ENCODE results near the gene NIPSNAP3A.

GRCh38 chr9:104747245-104747564, 278 bp upstream of the NIPSNAP3A start:
- TF ChIP-seq POLR2A (IDR thresholded peaks at IDR 0.05) = no peak
- TF ChIP-seq POLR2AphosphoS5 (IDR thresholded peaks at IDR 0.05) = no peak
- TF ChIP-seq, protein P1, sequence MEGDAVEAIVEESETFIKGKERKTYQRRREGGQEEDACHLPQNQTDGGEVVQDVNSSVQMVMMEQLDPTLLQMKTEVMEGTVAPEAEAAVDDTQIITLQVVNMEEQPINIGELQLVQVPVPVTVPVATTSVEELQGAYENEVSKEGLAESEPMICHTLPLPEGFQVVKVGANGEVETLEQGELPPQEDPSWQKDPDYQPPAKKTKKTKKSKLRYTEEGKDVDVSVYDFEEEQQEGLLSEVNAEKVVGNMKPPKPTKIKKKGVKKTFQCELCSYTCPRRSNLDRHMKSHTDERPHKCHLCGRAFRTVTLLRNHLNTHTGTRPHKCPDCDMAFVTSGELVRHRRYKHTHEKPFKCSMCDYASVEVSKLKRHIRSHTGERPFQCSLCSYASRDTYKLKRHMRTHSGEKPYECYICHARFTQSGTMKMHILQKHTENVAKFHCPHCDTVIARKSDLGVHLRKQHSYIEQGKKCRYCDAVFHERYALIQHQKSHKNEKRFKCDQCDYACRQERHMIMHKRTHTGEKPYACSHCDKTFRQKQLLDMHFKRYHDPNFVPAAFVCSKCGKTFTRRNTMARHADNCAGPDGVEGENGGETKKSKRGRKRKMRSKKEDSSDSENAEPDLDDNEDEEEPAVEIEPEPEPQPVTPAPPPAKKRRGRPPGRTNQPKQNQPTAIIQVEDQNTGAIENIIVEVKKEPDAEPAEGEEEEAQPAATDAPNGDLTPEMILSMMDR (IDR thresholded peaks at IDR 0.05) = no peak
